ENCODE data around the gene CNTNAP2.

DNA sequence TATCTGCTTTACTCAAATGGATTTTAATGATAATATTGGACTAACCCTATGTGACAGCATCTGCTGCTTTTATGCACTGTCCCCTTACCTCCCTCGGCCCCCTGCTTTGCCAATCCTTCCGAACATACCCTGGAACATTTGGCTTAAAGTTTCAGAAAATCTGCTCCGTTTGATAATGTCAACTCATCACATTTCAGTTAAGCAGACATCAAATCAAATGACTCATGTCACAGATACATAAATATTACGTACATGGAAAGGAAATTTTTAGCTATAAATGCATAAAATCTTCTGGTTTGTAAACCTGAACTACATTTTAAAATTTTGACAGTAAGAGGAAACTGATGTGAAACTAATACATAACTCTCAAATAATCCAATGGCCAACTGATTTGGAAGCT is 98.2 kb downstream of the CNTNAP2 start:
- TF ChIP-seq, protein P1, sequence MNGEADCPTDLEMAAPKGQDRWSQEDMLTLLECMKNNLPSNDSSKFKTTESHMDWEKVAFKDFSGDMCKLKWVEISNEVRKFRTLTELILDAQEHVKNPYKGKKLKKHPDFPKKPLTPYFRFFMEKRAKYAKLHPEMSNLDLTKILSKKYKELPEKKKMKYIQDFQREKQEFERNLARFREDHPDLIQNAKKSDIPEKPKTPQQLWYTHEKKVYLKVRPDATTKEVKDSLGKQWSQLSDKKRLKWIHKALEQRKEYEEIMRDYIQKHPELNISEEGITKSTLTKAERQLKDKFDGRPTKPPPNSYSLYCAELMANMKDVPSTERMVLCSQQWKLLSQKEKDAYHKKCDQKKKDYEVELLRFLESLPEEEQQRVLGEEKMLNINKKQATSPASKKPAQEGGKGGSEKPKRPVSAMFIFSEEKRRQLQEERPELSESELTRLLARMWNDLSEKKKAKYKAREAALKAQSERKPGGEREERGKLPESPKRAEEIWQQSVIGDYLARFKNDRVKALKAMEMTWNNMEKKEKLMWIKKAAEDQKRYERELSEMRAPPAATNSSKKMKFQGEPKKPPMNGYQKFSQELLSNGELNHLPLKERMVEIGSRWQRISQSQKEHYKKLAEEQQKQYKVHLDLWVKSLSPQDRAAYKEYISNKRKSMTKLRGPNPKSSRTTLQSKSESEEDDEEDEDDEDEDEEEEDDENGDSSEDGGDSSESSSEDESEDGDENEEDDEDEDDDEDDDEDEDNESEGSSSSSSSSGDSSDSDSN (CRISPR knock-in tag; IDR thresholded peaks at IDR 0.05): no peak
- no peak for TF ChIP-seq YY1 (IDR thresholded peaks at IDR 0.05; ENCODE audit: insufficient read depth, insufficient replicate concordance, low read depth, low read length)
- no peak for TF ChIP-seq NRL (CRISPR knock-in tag; IDR thresholded peaks at IDR 0.05; ENCODE audit: borderline replicate concordance)
- no peak for TF ChIP-seq ZNF572 (CRISPR knock-in tag; IDR thresholded peaks at IDR 0.05)
- TF ChIP-seq, protein P2, sequence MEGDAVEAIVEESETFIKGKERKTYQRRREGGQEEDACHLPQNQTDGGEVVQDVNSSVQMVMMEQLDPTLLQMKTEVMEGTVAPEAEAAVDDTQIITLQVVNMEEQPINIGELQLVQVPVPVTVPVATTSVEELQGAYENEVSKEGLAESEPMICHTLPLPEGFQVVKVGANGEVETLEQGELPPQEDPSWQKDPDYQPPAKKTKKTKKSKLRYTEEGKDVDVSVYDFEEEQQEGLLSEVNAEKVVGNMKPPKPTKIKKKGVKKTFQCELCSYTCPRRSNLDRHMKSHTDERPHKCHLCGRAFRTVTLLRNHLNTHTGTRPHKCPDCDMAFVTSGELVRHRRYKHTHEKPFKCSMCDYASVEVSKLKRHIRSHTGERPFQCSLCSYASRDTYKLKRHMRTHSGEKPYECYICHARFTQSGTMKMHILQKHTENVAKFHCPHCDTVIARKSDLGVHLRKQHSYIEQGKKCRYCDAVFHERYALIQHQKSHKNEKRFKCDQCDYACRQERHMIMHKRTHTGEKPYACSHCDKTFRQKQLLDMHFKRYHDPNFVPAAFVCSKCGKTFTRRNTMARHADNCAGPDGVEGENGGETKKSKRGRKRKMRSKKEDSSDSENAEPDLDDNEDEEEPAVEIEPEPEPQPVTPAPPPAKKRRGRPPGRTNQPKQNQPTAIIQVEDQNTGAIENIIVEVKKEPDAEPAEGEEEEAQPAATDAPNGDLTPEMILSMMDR (CRISPR knock-in tag; IDR thresholded peaks at IDR 0.05): no peak
- TF ChIP-seq, protein P3, sequence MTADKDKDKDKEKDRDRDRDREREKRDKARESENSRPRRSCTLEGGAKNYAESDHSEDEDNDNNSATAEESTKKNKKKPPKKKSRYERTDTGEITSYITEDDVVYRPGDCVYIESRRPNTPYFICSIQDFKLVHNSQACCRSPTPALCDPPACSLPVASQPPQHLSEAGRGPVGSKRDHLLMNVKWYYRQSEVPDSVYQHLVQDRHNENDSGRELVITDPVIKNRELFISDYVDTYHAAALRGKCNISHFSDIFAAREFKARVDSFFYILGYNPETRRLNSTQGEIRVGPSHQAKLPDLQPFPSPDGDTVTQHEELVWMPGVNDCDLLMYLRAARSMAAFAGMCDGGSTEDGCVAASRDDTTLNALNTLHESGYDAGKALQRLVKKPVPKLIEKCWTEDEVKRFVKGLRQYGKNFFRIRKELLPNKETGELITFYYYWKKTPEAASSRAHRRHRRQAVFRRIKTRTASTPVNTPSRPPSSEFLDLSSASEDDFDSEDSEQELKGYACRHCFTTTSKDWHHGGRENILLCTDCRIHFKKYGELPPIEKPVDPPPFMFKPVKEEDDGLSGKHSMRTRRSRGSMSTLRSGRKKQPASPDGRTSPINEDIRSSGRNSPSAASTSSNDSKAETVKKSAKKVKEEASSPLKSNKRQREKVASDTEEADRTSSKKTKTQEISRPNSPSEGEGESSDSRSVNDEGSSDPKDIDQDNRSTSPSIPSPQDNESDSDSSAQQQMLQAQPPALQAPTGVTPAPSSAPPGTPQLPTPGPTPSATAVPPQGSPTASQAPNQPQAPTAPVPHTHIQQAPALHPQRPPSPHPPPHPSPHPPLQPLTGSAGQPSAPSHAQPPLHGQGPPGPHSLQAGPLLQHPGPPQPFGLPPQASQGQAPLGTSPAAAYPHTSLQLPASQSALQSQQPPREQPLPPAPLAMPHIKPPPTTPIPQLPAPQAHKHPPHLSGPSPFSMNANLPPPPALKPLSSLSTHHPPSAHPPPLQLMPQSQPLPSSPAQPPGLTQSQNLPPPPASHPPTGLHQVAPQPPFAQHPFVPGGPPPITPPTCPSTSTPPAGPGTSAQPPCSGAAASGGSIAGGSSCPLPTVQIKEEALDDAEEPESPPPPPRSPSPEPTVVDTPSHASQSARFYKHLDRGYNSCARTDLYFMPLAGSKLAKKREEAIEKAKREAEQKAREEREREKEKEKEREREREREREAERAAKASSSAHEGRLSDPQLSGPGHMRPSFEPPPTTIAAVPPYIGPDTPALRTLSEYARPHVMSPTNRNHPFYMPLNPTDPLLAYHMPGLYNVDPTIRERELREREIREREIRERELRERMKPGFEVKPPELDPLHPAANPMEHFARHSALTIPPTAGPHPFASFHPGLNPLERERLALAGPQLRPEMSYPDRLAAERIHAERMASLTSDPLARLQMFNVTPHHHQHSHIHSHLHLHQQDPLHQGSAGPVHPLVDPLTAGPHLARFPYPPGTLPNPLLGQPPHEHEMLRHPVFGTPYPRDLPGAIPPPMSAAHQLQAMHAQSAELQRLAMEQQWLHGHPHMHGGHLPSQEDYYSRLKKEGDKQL (CRISPR knock-in tag; IDR thresholded peaks at IDR 0.05; ENCODE audit: low read depth): no peak
- TF ChIP-seq SRF (IDR thresholded peaks at IDR 0.05; ENCODE audit: low read depth, low read length): no peak
- no peak for TF ChIP-seq ZBTB38 (CRISPR knock-in tag; IDR thresholded peaks at IDR 0.05)
- no peak for TF ChIP-seq POLR2A (IDR thresholded peaks at IDR 0.05; ENCODE audit: insufficient read depth in 1 of 2, low read depth in 2 of 2, low read length in 2 of 2)
- TF ChIP-seq ZBTB21 (CRISPR knock-in tag; IDR thresholded peaks at IDR 0.05): no peak
- TF ChIP-seq, protein P4, sequence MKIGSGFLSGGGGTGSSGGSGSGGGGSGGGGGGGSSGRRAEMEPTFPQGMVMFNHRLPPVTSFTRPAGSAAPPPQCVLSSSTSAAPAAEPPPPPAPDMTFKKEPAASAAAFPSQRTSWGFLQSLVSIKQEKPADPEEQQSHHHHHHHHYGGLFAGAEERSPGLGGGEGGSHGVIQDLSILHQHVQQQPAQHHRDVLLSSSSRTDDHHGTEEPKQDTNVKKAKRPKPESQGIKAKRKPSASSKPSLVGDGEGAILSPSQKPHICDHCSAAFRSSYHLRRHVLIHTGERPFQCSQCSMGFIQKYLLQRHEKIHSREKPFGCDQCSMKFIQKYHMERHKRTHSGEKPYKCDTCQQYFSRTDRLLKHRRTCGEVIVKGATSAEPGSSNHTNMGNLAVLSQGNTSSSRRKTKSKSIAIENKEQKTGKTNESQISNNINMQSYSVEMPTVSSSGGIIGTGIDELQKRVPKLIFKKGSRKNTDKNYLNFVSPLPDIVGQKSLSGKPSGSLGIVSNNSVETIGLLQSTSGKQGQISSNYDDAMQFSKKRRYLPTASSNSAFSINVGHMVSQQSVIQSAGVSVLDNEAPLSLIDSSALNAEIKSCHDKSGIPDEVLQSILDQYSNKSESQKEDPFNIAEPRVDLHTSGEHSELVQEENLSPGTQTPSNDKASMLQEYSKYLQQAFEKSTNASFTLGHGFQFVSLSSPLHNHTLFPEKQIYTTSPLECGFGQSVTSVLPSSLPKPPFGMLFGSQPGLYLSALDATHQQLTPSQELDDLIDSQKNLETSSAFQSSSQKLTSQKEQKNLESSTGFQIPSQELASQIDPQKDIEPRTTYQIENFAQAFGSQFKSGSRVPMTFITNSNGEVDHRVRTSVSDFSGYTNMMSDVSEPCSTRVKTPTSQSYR (CRISPR knock-in tag; IDR thresholded peaks at IDR 0.05; ENCODE audit: borderline replicate concordance): no peak
